Panc1 (cell line): ENCODE data around the gene MRPS18A. TPM values are rescaled to one million over a fixed set of nuclear protein-coding genes. Genes with fewer than 3 reads are reported as not detected.
"Not testable (repeated sequence)": the region's sequence is repeated elsewhere in the genome, so short reads cannot be mapped to it uniquely, and the experiment has no call there.

ENCODE experiments used
- ATAC-seq: fragments of 200-7000 bp; cut with Tn5 transposase; 2 replicates; pipeline ENCODE4 v1.9.1; 2020; ENCODE audit warnings: mild to moderate bottlenecking, moderate library complexity
- BruUV-seq: library from RNA; stranded (reverse); fragments of 400-500 nt; replicated peaks from 2 replicates; lab custom pipeline; 2021; lab: Mats Ljungman, UMichigan
- CTCF ChIA-PET: fragments of 300-600 bp; sonication (Branson Sonifier 250); formaldehyde crosslinking; loops from one replicate; lab custom pipeline; 2022; ENCODE audit warnings: antibody characterized with exemption; lab: Charles Lee
- POLR2A ChIA-PET: fragments of 300-600 bp; sonication (Branson Sonifier 250); formaldehyde crosslinking; loops from one replicate; lab custom pipeline; 2022; ENCODE audit warnings: antibody characterized with exemption; lab: Charles Lee
- DNase-seq: peaks from one replicate; pipeline ENCODE4 v3.0.0-alpha.2; 2010; ENCODE audit warnings: low read depth, low spot score
- H3K27ac ChIP-seq: 2 replicates; pipeline ENCODE4 v1.5.1; 2011; ENCODE audit warnings: mild to moderate bottlenecking, low read length, inconsistent platforms
- H3K27me3 ChIP-seq: fragments of 200-500 bp; sonication (Bioruptor generic); 2 replicates; pipeline ENCODE4 v1.6.0; 2014; ENCODE audit warnings: low read length, inconsistent platforms; ENCODE audit not compliant: control insufficient read depth, insufficient read depth
- H3K36me3 ChIP-seq: fragments of 200-500 bp; sonication (Bioruptor generic); 2 replicates; pipeline ENCODE4 v1.5.1; 2014; ENCODE audit warnings: inconsistent platforms, mild to moderate bottlenecking, low read length, moderate library complexity; ENCODE audit not compliant: control insufficient read depth, insufficient read depth
- H3K4me1 ChIP-seq: 2 replicates; pipeline ENCODE4 v1.5.1; 2011; ENCODE audit warnings: inconsistent platforms, mild to moderate bottlenecking, low read length, moderate library complexity; ENCODE audit not compliant: control insufficient read depth, insufficient read depth
- H3K4me3 ChIP-seq, 2 experiments: 2 replicates each; pipeline ENCODE4 v1.5.1; 2011 to 2012; ENCODE audit warnings: low read depth in 2 of 2, low read length in 2 of 2, mild to moderate bottlenecking in 2 of 2, inconsistent platforms in 1 of 2, moderate library complexity in 1 of 2
- H3K9me3 ChIP-seq: fragments of 200-500 bp; sonication (Bioruptor generic); 2 replicates; pipeline ENCODE4 v1.5.1; 2014; ENCODE audit warnings: low read depth, mild to moderate bottlenecking, inconsistent platforms, low read length, moderate library complexity; ENCODE audit not compliant: control insufficient read depth, insufficient read depth
- CTCF ChIP-seq: fragments of 450-650 bp; IDR thresholded peaks from 2 replicates; pipeline ENCODE4 v1.5.1; 2017; ENCODE audit warnings: mild to moderate bottlenecking
- POLR2AphosphoS5 ChIP-seq: IDR thresholded peaks from 2 replicates; pipeline ENCODE4 v1.6.1; 2012; ENCODE audit warnings: mild to moderate bottlenecking, low read depth, low read length, moderate library complexity
- REST ChIP-seq, 2 experiments: IDR thresholded peaks; 2 replicates each; pipeline ENCODE4 v1.6.1; 2011 to 2012; ENCODE audit warnings: low read depth in 2 of 2, control low read depth in 1 of 2, low read length in 1 of 2, mild to moderate bottlenecking in 1 of 2, moderate library complexity in 1 of 2; ENCODE audit not compliant: insufficient read depth in 1 of 2
- SIN3A ChIP-seq: IDR thresholded peaks from 2 replicates; pipeline ENCODE4 v1.6.1; 2012; ENCODE audit warnings: low read depth, mild to moderate bottlenecking, low read length, moderate library complexity, borderline replicate concordance; ENCODE audit not compliant: insufficient read depth
- TCF7L2 ChIP-seq: IDR thresholded peaks from 2 replicates; pipeline ENCODE4 v1.6.1; 2011; ENCODE audit warnings: mild to moderate bottlenecking, low read depth, low read length, inconsistent platforms
- in situ Hi-C: cut with HindIII; loops from 2 replicates; pipeline ENCODE4 v1.10.0; 2016; ENCODE audit warnings: low sequenced_read_pairs, low pct_unique_long_range_greater_than_20kb
- intact Hi-C: fragments of 100-400 bp; cut with micrococcal nuclease; formaldehyde crosslinking; loops from one replicate; pipeline ENCODE4 v1.10.0; 2022; ENCODE audit not compliant: unreplicated experiment
- total RNA-seq: library from RNA; stranded (reverse); gene quantifications from one replicate; pipeline ENCODE4 v1.2.1, GENCODE V29; 2021; ENCODE audit not compliant: unreplicated experiment

The MRPS18A gene
- total RNA-seq, 1 experiment from 2014 or later, result 45.8 TPM

- H3K9me3 ChIP-seq, result no peaks in the 10 kb centered on the region
- ATAC-seq (no peak), DNase-seq (no peak)
- H3K27ac ChIP-seq, result no peak overlapping the region
- CTCF ChIA-PET, result interaction anchor here (1.1 kb wide), 1 partner anchor 413 kb away, joined by 6 read pairs; no protein-coding TSS in a partner anchor
- TF ChIP-seq POLR2AphosphoS5 (no peak), SIN3A (no peak), CTCF (no peak), REST (IDR thresholded peaks at IDR 0.05; ENCODE audit: insufficient read depth in 1 of 2, low read depth in 2 of 2, low read length in 1 of 2) (no peak), TCF7L2 (no peak)
- BruUV-seq, result no TSS peak
- intact Hi-C loops, result loop anchor here (5.0 kb wide), 1 partner anchor 107 kb away; the partner anchor contains the start of gene VEGFA
- POLR2A ChIA-PET, result interaction anchor here (0.6 kb wide), 2 partner anchors 20 to 33 kb away, joined by 3 to 9 read pairs; no protein-coding TSS in a partner anchor
- peaks cover 9% of the 10 kb centered on the region for H3K4me1 ChIP-seq
- no peaks in the 10 kb centered on the region for H3K36me3 ChIP-seq
- in situ Hi-C loops, result no loop called here
- no peak overlapping the region for H3K4me3 ChIP-seq
- no peaks in the 10 kb centered on the region for H3K27me3 ChIP-seq
Observed at GRCh38 chr6:43665376-43665775, 22.2 kb downstream of the MRPS18A start.

GRCh38 chr6:43662948-43663347 is 24.6 kb downstream of the MRPS18A start:
- DNase-seq, in situ Hi-C loops, H3K27ac ChIP-seq, H3K4me1 ChIP-seq, H3K9me3 ChIP-seq, H3K36me3 ChIP-seq, H3K4me3 ChIP-seq, POLR2A ChIA-PET, ATAC-seq, BruUV-seq, intact Hi-C loops, H3K27me3 ChIP-seq: not testable (repeated sequence)
- CTCF ChIA-PET, result interaction anchor here (0.6 kb wide), 2 partner anchors 49 to 235 kb away, joined by 3 read pairs; no protein-coding TSS in a partner anchor

- H3K9me3 ChIP-seq, result no peaks in the 10 kb centered on the region
- intact Hi-C loops (no loop called here), in situ Hi-C loops (no loop called here)
- H3K27ac ChIP-seq, result no peak overlapping the region
- BruUV-seq, result no TSS peak
- DNase-seq (no peak), ATAC-seq (no peak)
- TF ChIP-seq REST (IDR thresholded peaks at IDR 0.05; ENCODE audit: insufficient read depth in 1 of 2, low read depth in 2 of 2, low read length in 1 of 2) (no peak), SIN3A (no peak), POLR2AphosphoS5 (no peak), TCF7L2 (no peak), CTCF (no peak)
- POLR2A ChIA-PET, result no interaction called here
- CTCF ChIA-PET, result no interaction called here
- no peak overlapping the region for H3K4me3 ChIP-seq
- no peaks in the 10 kb centered on the region for H3K4me1 ChIP-seq
- H3K27me3 ChIP-seq, result no peaks in the 10 kb centered on the region
- no peaks in the 10 kb centered on the region for H3K36me3 ChIP-seq
Observed at GRCh38 chr6:43658161-43658560, 29.4 kb downstream of the MRPS18A start.
